Nephron progenitor cell (in vitro differentiated cells): ENCODE data around the gene CDK17.

Experiments
- DNase-seq: peaks from one replicate; pipeline ENCODE4 v3.0.0; 2021
- H3K27ac Mint-ChIP-seq: 2 replicates; pipeline ENCODE4 v1.8.0; 2021; ENCODE audit warnings: mild to moderate bottlenecking, moderate library complexity, mixed read lengths
- H3K27me3 Mint-ChIP-seq: 2 replicates; pipeline ENCODE4 v1.8.0; 2021; ENCODE audit warnings: mild to moderate bottlenecking, low read depth, mixed read lengths; ENCODE audit not compliant: poor library complexity
- H3K36me3 Mint-ChIP-seq: 2 replicates; pipeline ENCODE4 v1.8.0; 2021; ENCODE audit warnings: low read depth, mixed read lengths
- H3K4me1 Mint-ChIP-seq: 2 replicates; pipeline ENCODE4 v1.8.0; 2021; ENCODE audit warnings: mixed read lengths
- H3K4me3 Mint-ChIP-seq: 2 replicates; pipeline ENCODE4 v1.8.0; 2021; ENCODE audit warnings: mild to moderate bottlenecking, moderate library complexity, mixed read lengths
- H3K9me3 Mint-ChIP-seq: 2 replicates; pipeline ENCODE4 v1.8.0; 2021; ENCODE audit warnings: mild to moderate bottlenecking, moderate library complexity, mixed read lengths
- CTCF ChIP-seq: fragments of 200-600 bp; sonication (generic); IDR thresholded peaks from 2 replicates; pipeline ENCODE4 v1.5.0; 2021; ENCODE audit warnings: antibody characterized with exemption

CDK17 gene

GRCh38 chr12:96399919-96400630 is at the start of gene CDK17:
Gene CDK17 (minus strand): TSS chr12:96400439. CDS start chr12:96334836, 65,603 bp downstream.
- H3K27ac Mint-ChIP-seq: peak within 1 kb of the TSS; percentile 99
- peaks cover 3% of the 10 kb centered on the region for H3K27me3 Mint-ChIP-seq
- peak; percentile 83 for DNase-seq
- peaks cover 42% of the 10 kb centered on the region for H3K4me1 Mint-ChIP-seq
- no peak for TF ChIP-seq CTCF
- H3K9me3 Mint-ChIP-seq: no peaks in the 10 kb centered on the region
- H3K36me3 Mint-ChIP-seq: peaks cover 4% of the 10 kb centered on the region
- H3K4me3 Mint-ChIP-seq: peak within 1 kb of the TSS; percentile 94

GRCh38 chr12:96448300-96448699 is 48.1 kb upstream of the CDK17 start:
- H3K36me3 Mint-ChIP-seq: no peaks in the 10 kb centered on the region

GRCh38 chr12:96447256-96447655 is 47.0 kb upstream of the CDK17 start:
- Mint-ChIP-seq H3K4me3 (no peak overlapping the region), H3K36me3 (no peaks in the 10 kb centered on the region), H3K27ac (no peak overlapping the region), H3K27me3 (peaks cover 10% of the 10 kb centered on the region), H3K4me1 (no peaks in the 10 kb centered on the region), H3K9me3 (peaks cover 7% of the 10 kb centered on the region)
- TF ChIP-seq CTCF: no peak
- no peak for DNase-seq

More at GRCh38 chr12:96448300-96448699, 48.1 kb upstream of the CDK17 start:
- Mint-ChIP-seq H3K4me3 (no peak overlapping the region), H3K4me1 (no peaks in the 10 kb centered on the region), H3K27me3 (peaks cover 10% of the 10 kb centered on the region), H3K9me3 (peaks cover 7% of the 10 kb centered on the region), H3K27ac (no peak overlapping the region)
- no peak for DNase-seq
- no peak for TF ChIP-seq CTCF

- Mint-ChIP-seq H3K27me3 (peaks cover 13% of the 10 kb centered on the region), H3K27ac (no peak overlapping the region), H3K9me3 (peaks cover 5% of the 10 kb centered on the region), H3K4me3 (no peak overlapping the region), H3K4me1 (no peaks in the 10 kb centered on the region), H3K36me3 (no peaks in the 10 kb centered on the region)
- TF ChIP-seq CTCF: no peak
- no peak for DNase-seq
Observed at GRCh38 chr12:96445691-96446583, 45.7 kb upstream of the CDK17 start.

GRCh38 chr12:96444399-96444798 is 44.2 kb upstream of the CDK17 start:
- no peak for DNase-seq
- H3K36me3 Mint-ChIP-seq: no peaks in the 10 kb centered on the region
- peaks cover 4% of the 10 kb centered on the region for H3K9me3 Mint-ChIP-seq
- H3K27me3 Mint-ChIP-seq: peaks cover 7% of the 10 kb centered on the region
- H3K27ac Mint-ChIP-seq: no peak overlapping the region
- no peak for TF ChIP-seq CTCF
- H3K4me3 Mint-ChIP-seq: no peak overlapping the region
- no peaks in the 10 kb centered on the region for H3K4me1 Mint-ChIP-seq
